Activated CD8-positive, alpha-beta T cell treated with anti-CD3 and anti-CD28 coated beads, Interleukin-2, amount 10 ng/mL, durations not matched to agents 7 days and 5 days (primary cell): ENCODE data around the gene SYNE1. TPM values are rescaled to one million over a fixed set of nuclear protein-coding genes. Genes with fewer than 3 reads are reported as not detected.
"Not testable (repeated sequence)": the region's sequence is repeated elsewhere in the genome, so short reads cannot be mapped to it uniquely, and the experiment has no call there.

Experiments
- ATAC-seq: fragments of 150-1000 bp; cut with Tn5 transposase; one replicate; pipeline ENCODE4 v1.10.0; 2021; ENCODE audit warnings: moderate library complexity
- CTCF ChIA-PET: fragments of 350-600 bp; sonication (Branson Sonifier 250); formaldehyde crosslinking; loops from one replicate; lab custom pipeline; 2021; ENCODE audit warnings: antibody characterized with exemption; lab: Charles Lee
- POLR2A ChIA-PET: fragments of 350-600 bp; sonication (Branson Sonifier 250); formaldehyde crosslinking; loops from one replicate; lab custom pipeline; 2021; ENCODE audit warnings: antibody characterized with exemption; lab: Charles Lee
- DNase-seq: peaks from one replicate; pipeline ENCODE4 v3.0.0-alpha.2; 2020
- H3K27ac Mint-ChIP-seq: one replicate; pipeline ENCODE4 v1.8.0; 2021; ENCODE audit warnings: mild to moderate bottlenecking, mixed read lengths
- H3K27me3 Mint-ChIP-seq: one replicate; pipeline ENCODE4 v1.8.0; 2021; ENCODE audit warnings: low read depth, mixed read lengths
- H3K36me3 Mint-ChIP-seq: one replicate; pipeline ENCODE4 v1.8.0; 2021; ENCODE audit warnings: low read depth, mixed read lengths
- H3K4me1 Mint-ChIP-seq: one replicate; pipeline ENCODE4 v1.8.0; 2021; ENCODE audit warnings: low read depth, mixed read lengths
- H3K4me3 Mint-ChIP-seq: one replicate; pipeline ENCODE4 v1.8.0; 2021; ENCODE audit warnings: mild to moderate bottlenecking, mixed read lengths
- H3K9me3 Mint-ChIP-seq: one replicate; pipeline ENCODE4 v1.8.0; 2022; ENCODE audit warnings: mixed read lengths; ENCODE audit not compliant: insufficient read depth
- total RNA-seq, 2 experiments: library from RNA; stranded (reverse); gene quantifications; one replicate each; pipeline ENCODE4 v1.2.3, GENCODE V29; 2021

SYNE1 gene
- total RNA-seq, 2 experiments from 2014 or later, result 57.0 to 63.8 TPM

GRCh38 chr6:152646732-152647131 lies 9.6 kb upstream of the SYNE1 start:
- DNase-seq, POLR2A ChIA-PET, H3K4me3 Mint-ChIP-seq, H3K27ac Mint-ChIP-seq, CTCF ChIA-PET, H3K4me1 Mint-ChIP-seq, H3K36me3 Mint-ChIP-seq, H3K27me3 Mint-ChIP-seq, H3K9me3 Mint-ChIP-seq, ATAC-seq: not testable (repeated sequence)

GRCh38 chr6:152642578-152643375 lies 5.6 kb upstream of the SYNE1 start:
- ChIA-PET CTCF (interaction anchor here (0.7 to 2.2 kb wide), 3 partner anchors 12 to 158 kb away, joined by 3 to 13 read pairs (median 13); no protein-coding TSS in a partner anchor), POLR2A (no interaction called here)
- Mint-ChIP-seq H3K4me3 (no peak overlapping the region), H3K27me3 (peaks cover 10% of the 10 kb centered on the region), H3K4me1 (peaks cover under 1% of the 10 kb centered on the region), H3K36me3 (no peaks in the 10 kb centered on the region), H3K9me3 (no peaks in the 10 kb centered on the region), H3K27ac (no peak overlapping the region)
- DNase-seq (peak; percentile 32), ATAC-seq (no peak)

GRCh38 chr6:152636609-152637295 lies 410 bp downstream of the SYNE1 start:
- Mint-ChIP-seq H3K4me1 (peaks cover 20% of the 10 kb centered on the region), H3K27ac (peak overlapping the region; percentile 18), H3K4me3 (peak overlapping the region; percentile 64), H3K36me3 (no peaks in the 10 kb centered on the region), H3K9me3 (no peaks in the 10 kb centered on the region), H3K27me3 (peaks cover 40% of the 10 kb centered on the region)
- no peak for DNase-seq
- ChIA-PET POLR2A (no interaction called here), CTCF (no interaction called here)
- ATAC-seq, result peak; percentile 62

- ChIA-PET CTCF (no interaction called here), POLR2A (no interaction called here)
- peak overlapping the region; percentile 64 for H3K4me3 Mint-ChIP-seq
- peaks cover 40% of the 10 kb centered on the region for H3K27me3 Mint-ChIP-seq
- ATAC-seq, result peak; percentile 56
- H3K9me3 Mint-ChIP-seq, result no peaks in the 10 kb centered on the region
- no peak for DNase-seq
- no peaks in the 10 kb centered on the region for H3K36me3 Mint-ChIP-seq
- peaks cover 20% of the 10 kb centered on the region for H3K4me1 Mint-ChIP-seq
- peak overlapping the region; percentile 18 for H3K27ac Mint-ChIP-seq
Observed at GRCh38 chr6:152636021-152636608, 1.0 kb downstream of the SYNE1 start.

GRCh38 chr6:152634773-152635172 lies 2.4 kb downstream of the SYNE1 start:
- ChIA-PET CTCF (interaction anchor here (1.1 kb wide), 1 partner anchor 319 kb away, joined by 3 read pairs; no protein-coding TSS in a partner anchor), POLR2A (no interaction called here)
- Mint-ChIP-seq H3K9me3 (no peaks in the 10 kb centered on the region), H3K36me3 (no peaks in the 10 kb centered on the region), H3K4me3 (no peak overlapping the region), H3K27ac (no peak overlapping the region), H3K27me3 (peaks cover 40% of the 10 kb centered on the region), H3K4me1 (peaks cover 20% of the 10 kb centered on the region)
- DNase-seq (peak; percentile 33), ATAC-seq (peak; percentile 62)

GRCh38 chr6:152632121-152632782 lies 4.9 kb downstream of the SYNE1 start:
- peaks cover 28% of the 10 kb centered on the region for H3K27me3 Mint-ChIP-seq
- no peak overlapping the region for H3K4me3 Mint-ChIP-seq
- ChIA-PET CTCF (interaction anchor here (2.7 kb wide), 1 partner anchor 11 kb away, joined by 13 read pairs; no protein-coding TSS in a partner anchor), POLR2A (no interaction called here)
- no peaks in the 10 kb centered on the region for H3K36me3 Mint-ChIP-seq
- ATAC-seq (no peak), DNase-seq (no peak)
- no peaks in the 10 kb centered on the region for H3K9me3 Mint-ChIP-seq
- H3K4me1 Mint-ChIP-seq, result peaks cover 15% of the 10 kb centered on the region
- H3K27ac Mint-ChIP-seq, result no peak overlapping the region

- no peak for ATAC-seq
- DNase-seq, result no peak
- Mint-ChIP-seq H3K27me3 (peaks cover 23% of the 10 kb centered on the region), H3K27ac (no peak overlapping the region), H3K4me1 (peaks cover 12% of the 10 kb centered on the region), H3K36me3 (no peaks in the 10 kb centered on the region), H3K9me3 (no peaks in the 10 kb centered on the region), H3K4me3 (no peak overlapping the region)
- ChIA-PET CTCF (interaction anchor here (2.7 kb wide), 1 partner anchor 12 kb away, joined by 13 read pairs; no protein-coding TSS in a partner anchor), POLR2A (no interaction called here)
Observed at GRCh38 chr6:152631376-152631775, 5.8 kb downstream of the SYNE1 start.

GRCh38 chr6:152630832-152631231 lies 6.3 kb downstream of the SYNE1 start:
- Mint-ChIP-seq H3K36me3 (no peaks in the 10 kb centered on the region), H3K4me3 (no peak overlapping the region), H3K27ac (no peak overlapping the region), H3K4me1 (peaks cover 7% of the 10 kb centered on the region), H3K27me3 (peaks cover 18% of the 10 kb centered on the region), H3K9me3 (no peaks in the 10 kb centered on the region)
- POLR2A ChIA-PET, result no interaction called here
- no peak for ATAC-seq
- CTCF ChIA-PET, result interaction anchor here (2.7 kb wide), 1 partner anchor 12 kb away, joined by 13 read pairs; no protein-coding TSS in a partner anchor
- no peak for DNase-seq

GRCh38 chr6:152625213-152625612 lies 11.9 kb downstream of the SYNE1 start:
- Mint-ChIP-seq H3K4me1 (no peaks in the 10 kb centered on the region), H3K27me3 (no peaks in the 10 kb centered on the region), H3K27ac (no peak overlapping the region), H3K36me3 (no peaks in the 10 kb centered on the region), H3K9me3 (no peaks in the 10 kb centered on the region), H3K4me3 (no peak overlapping the region)
- POLR2A ChIA-PET, result no interaction called here
- no peak for ATAC-seq
- DNase-seq, result no peak
- CTCF ChIA-PET, result no interaction called here

GRCh38 chr6:152614776-152615175 lies 22.4 kb downstream of the SYNE1 start:
- DNase-seq, H3K4me3 Mint-ChIP-seq, ATAC-seq, CTCF ChIA-PET, POLR2A ChIA-PET, H3K36me3 Mint-ChIP-seq, H3K27me3 Mint-ChIP-seq, H3K4me1 Mint-ChIP-seq, H3K9me3 Mint-ChIP-seq, H3K27ac Mint-ChIP-seq: not testable (repeated sequence)

- Mint-ChIP-seq H3K4me1 (no peaks in the 10 kb centered on the region), H3K27ac (no peak overlapping the region), H3K4me3 (no peak overlapping the region), H3K27me3 (no peaks in the 10 kb centered on the region), H3K9me3 (no peaks in the 10 kb centered on the region), H3K36me3 (no peaks in the 10 kb centered on the region)
- DNase-seq (no peak), ATAC-seq (no peak)
- CTCF ChIA-PET, result no interaction called here
- POLR2A ChIA-PET, result no interaction called here
Observed at GRCh38 chr6:152609125-152609670, 28.0 kb downstream of the SYNE1 start.
